ENCODE measurements around the gene FAM222B. TPM values are rescaled to one million over a fixed set of nuclear protein-coding genes. Genes with fewer than 3 reads are reported as not detected.
"Not testable (repeated sequence)": the region's sequence is repeated elsewhere in the genome, so short reads cannot be mapped to it uniquely, and the experiment has no call there.

Gene FAM222B
- total RNA-seq, 1 donor from 2014 or later = 7.1 TPM

GRCh38 chr17:28737316-28737715 lies 105.3 kb downstream of the FAM222B start:
- H3K4me1 Mint-ChIP-seq = no peaks in the 10 kb centered on the region
- H3K36me3 ChIP-seq = no peaks in the 10 kb centered on the region
- no peaks in the 10 kb centered on the region for H4K20me1 ChIP-seq (ENCODE audit: low read depth)
- H3K36me3 Mint-ChIP-seq = peaks cover 2% of the 10 kb centered on the region
- no peaks in the 10 kb centered on the region for H3F3A ChIP-seq (ENCODE audit: low read depth)
- no peak overlapping the region for H3K4me3 ChIP-seq
- peaks cover 2% of the 10 kb centered on the region for H3K9me3 Mint-ChIP-seq
- H3K27me3 ChIP-seq = no peaks in the 10 kb centered on the region
- H3K27me3 Mint-ChIP-seq (ENCODE audit: insufficient read depth, low read depth) = no peaks in the 10 kb centered on the region
- no peak overlapping the region for H3K9ac ChIP-seq
- H3K27ac ChIP-seq = no peak overlapping the region
- H2AFZ ChIP-seq (replicated peaks) = no peak overlapping the region
- H3K27ac Mint-ChIP-seq = no peak overlapping the region
- DNase-seq (ENCODE audit: low spot score) = no peak
- TF ChIP-seq EZH2 (IDR thresholded peaks at IDR 0.05) (no peak), CTCF (IDR thresholded peaks at IDR 0.05) (no peak), EZH2phosphoT487 (IDR thresholded peaks at IDR 0.05) (no peak)
- H3K4me1 ChIP-seq = no peaks in the 10 kb centered on the region
- H3K4me3 Mint-ChIP-seq = no peak overlapping the region
- H3K79me2 ChIP-seq (ENCODE audit: low read depth) = no peaks in the 10 kb centered on the region
- H3K9me3 ChIP-seq (ENCODE audit: low read depth) = no peaks in the 10 kb centered on the region
- no peak overlapping the region for H3K4me2 ChIP-seq

GRCh38 chr17:28735913-28736769 lies 106.4 kb downstream of the FAM222B start:
- H3K36me3 ChIP-seq; H3K4me3 ChIP-seq; H4K20me1 ChIP-seq (ENCODE audit: low read depth); H3K27ac ChIP-seq; H2AFZ ChIP-seq (replicated peaks); H3K27me3 ChIP-seq; H3K9ac ChIP-seq; H3K4me1 Mint-ChIP-seq; H3K4me3 Mint-ChIP-seq; H3K27ac Mint-ChIP-seq; H3K79me2 ChIP-seq (ENCODE audit: low read depth); H3K9me3 ChIP-seq (ENCODE audit: low read depth); H3K9me3 Mint-ChIP-seq; H3K36me3 Mint-ChIP-seq; H3K27me3 Mint-ChIP-seq (ENCODE audit: insufficient read depth, low read depth); H3F3A ChIP-seq (ENCODE audit: low read depth); H3K4me2 ChIP-seq; H3K4me1 ChIP-seq; DNase-seq (ENCODE audit: low spot score): not testable (repeated sequence)

GRCh38 chr17:28735242-28735722 lies 107.3 kb downstream of the FAM222B start:
- Mint-ChIP-seq H3K36me3 (peaks cover 2% of the 10 kb centered on the region), H3K9me3 (peaks cover 2% of the 10 kb centered on the region), H3K27ac (no peak overlapping the region), H3K4me1 (no peaks in the 10 kb centered on the region), H3K27me3 (ENCODE audit: insufficient read depth, low read depth) (no peaks in the 10 kb centered on the region), H3K4me3 (no peak overlapping the region)
- Histone ChIP-seq H3K36me3 (no peaks in the 10 kb centered on the region), H3K27ac (no peak overlapping the region), H3K27me3 (no peaks in the 10 kb centered on the region), H3K4me2 (no peak overlapping the region), H2AFZ (replicated peaks) (no peak overlapping the region), H3K9ac (no peak overlapping the region), H4K20me1 (ENCODE audit: low read depth) (no peaks in the 10 kb centered on the region), H3K79me2 (ENCODE audit: low read depth) (no peaks in the 10 kb centered on the region), H3K4me3 (no peak overlapping the region), H3K4me1 (no peaks in the 10 kb centered on the region), H3F3A (ENCODE audit: low read depth) (no peaks in the 10 kb centered on the region), H3K9me3 (ENCODE audit: low read depth) (no peaks in the 10 kb centered on the region)
- no peak for DNase-seq (ENCODE audit: low spot score)
- TF ChIP-seq CTCF (IDR thresholded peaks at IDR 0.05) (no peak), EZH2phosphoT487 (IDR thresholded peaks at IDR 0.05) (no peak)

GRCh38 chr17:28734712-28735241 lies 107.8 kb downstream of the FAM222B start:
- no peaks in the 10 kb centered on the region for H3K4me1 ChIP-seq
- no peaks in the 10 kb centered on the region for H3K36me3 ChIP-seq
- H3K79me2 ChIP-seq (ENCODE audit: low read depth) = no peaks in the 10 kb centered on the region
- H3K4me3 ChIP-seq = no peak overlapping the region
- Mint-ChIP-seq H3K27ac (no peak overlapping the region), H3K9me3 (peaks cover 2% of the 10 kb centered on the region), H3K27me3 (ENCODE audit: insufficient read depth, low read depth) (no peaks in the 10 kb centered on the region), H3K4me1 (peaks cover under 1% of the 10 kb centered on the region), H3K36me3 (peaks cover 2% of the 10 kb centered on the region), H3K4me3 (no peak overlapping the region)
- H3K9ac ChIP-seq = no peak overlapping the region
- no peak overlapping the region for H3K4me2 ChIP-seq
- no peak for TF ChIP-seq CTCF (IDR thresholded peaks at IDR 0.05)
- no peak for TF ChIP-seq EZH2 (IDR thresholded peaks at IDR 0.05)
- TF ChIP-seq EZH2phosphoT487 (IDR thresholded peaks at IDR 0.05) = no peak
- no peaks in the 10 kb centered on the region for H3K27me3 ChIP-seq
- no peak for DNase-seq (ENCODE audit: low spot score)
- no peaks in the 10 kb centered on the region for H3F3A ChIP-seq (ENCODE audit: low read depth)
- H3K9me3 ChIP-seq (ENCODE audit: low read depth) = no peaks in the 10 kb centered on the region
- no peak overlapping the region for H3K27ac ChIP-seq
- H4K20me1 ChIP-seq (ENCODE audit: low read depth) = no peaks in the 10 kb centered on the region
- H2AFZ ChIP-seq (replicated peaks) = no peak overlapping the region
